OCI-LY7 (cell line): ENCODE data around the gene SV2C. TPM values are rescaled to one million over a fixed set of nuclear protein-coding genes. Genes with fewer than 3 reads are reported as not detected.

ENCODE experiments used
- BruUV-seq: library from RNA; stranded (reverse); fragments of 400-500 nt; replicated peaks from 2 replicates; lab custom pipeline; 2021; lab: Mats Ljungman, UMichigan
- CTCF ChIA-PET: fragments of 300-600 bp; sonication (Branson Sonifier 250); formaldehyde crosslinking; loops from one replicate; lab custom pipeline; 2022; ENCODE audit warnings: antibody characterized with exemption; ENCODE audit not compliant: unreplicated experiment; lab: Charles Lee
- POLR2A ChIA-PET: fragments of 300-600 bp; sonication (Branson Sonifier 250); formaldehyde crosslinking; loops from one replicate; lab custom pipeline; 2022; ENCODE audit warnings: antibody characterized with exemption; lab: Charles Lee
- DNase-seq: peaks from one replicate; pipeline ENCODE4 v3.0.0-alpha.2; 2015; ENCODE audit warnings: low spot score
- H2AFZ ChIP-seq: fragments of 200-600 bp; sonication (generic), shearing (Covaris generic); 2 replicates; pipeline ENCODE4 v1.6.1; 2014; ENCODE audit warnings: mild to moderate bottlenecking, antibody characterized with exemption, low read length, moderate library complexity
- H3K27ac ChIP-seq: fragments of 200-600 bp; sonication (generic); 2 replicates; pipeline ENCODE4 v1.5.1; 2014; ENCODE audit warnings: mixed run types, low read depth, mild to moderate bottlenecking, moderate library complexity, low read length, inconsistent platforms; ENCODE audit not compliant: poor library complexity, severe bottlenecking
- H3K36me3 ChIP-seq: fragments of 200-600 bp; sonication (generic); 2 replicates; pipeline ENCODE4 v1.6.1; 2014; ENCODE audit warnings: mild to moderate bottlenecking, antibody characterized with exemption, low read length, moderate library complexity, mixed read lengths; ENCODE audit not compliant: insufficient read depth
- H3K4me1 ChIP-seq: fragments of 200-600 bp; sonication (generic); 2 replicates; pipeline ENCODE4 v1.5.1; 2014; ENCODE audit warnings: mild to moderate bottlenecking, low read length; ENCODE audit not compliant: insufficient read depth, poor library complexity, severe bottlenecking
- H3K4me2 ChIP-seq: fragments of 200-600 bp; sonication (generic); 2 replicates; pipeline ENCODE4 v1.6.1; 2014; ENCODE audit warnings: mild to moderate bottlenecking, low read length
- H3K4me3 ChIP-seq: fragments of 200-600 bp; sonication (generic); 2 replicates; pipeline ENCODE4 v1.5.1; 2014; ENCODE audit warnings: mild to moderate bottlenecking, low read depth, low read length; ENCODE audit not compliant: poor library complexity, severe bottlenecking
- H3K79me2 ChIP-seq: fragments of 200-600 bp; sonication (generic); 2 replicates; pipeline ENCODE4 v1.6.1; 2016; ENCODE audit warnings: low read depth, mild to moderate bottlenecking, low read length, moderate library complexity, mixed read lengths; ENCODE audit not compliant: insufficient read depth
- H3K9me2 ChIP-seq: fragments of 200-600 bp; sonication (generic); 2 replicates; pipeline ENCODE4 v1.6.1; 2016; ENCODE audit warnings: mild to moderate bottlenecking, low read length, mixed read lengths; ENCODE audit not compliant: insufficient read depth
- H3K9me3 ChIP-seq: fragments of 200-600 bp; sonication (generic); 2 replicates; pipeline ENCODE4 v1.6.1; 2014; ENCODE audit warnings: mild to moderate bottlenecking, mixed run types, low read length, mixed read lengths
- H4K20me1 ChIP-seq: fragments of 200-600 bp; sonication (generic); 2 replicates; pipeline ENCODE4 v1.6.1; 2014; ENCODE audit warnings: mild to moderate bottlenecking, antibody characterized with exemption, low read length, moderate library complexity, mixed read lengths; ENCODE audit not compliant: insufficient read depth
- EZH2phosphoT487 ChIP-seq: fragments of 200-600 bp; sonication (generic); IDR thresholded peaks from 2 replicates; pipeline ENCODE4 v1.6.1; 2018; ENCODE audit warnings: low read depth, borderline replicate concordance, mild to moderate bottlenecking, mixed run types, antibody characterized with exemption, low read length, moderate library complexity, mixed read lengths
- intact Hi-C: fragments of 100-400 bp; cut with micrococcal nuclease; formaldehyde crosslinking; loops from one replicate; pipeline ENCODE4 v1.10.0; 2022; ENCODE audit not compliant: unreplicated experiment
- total RNA-seq, 2 experiments: library from RNA; depleted of rRNA in 1 of 2; stranded (reverse); fragments of >200 nt in 1 of 2; shearing (Covaris generic) in 1 of 2; gene quantifications; 2 replicates each; pipeline ENCODE4 v1.2.3, GENCODE V29; 2014 to 2022
- TF ChIP-seq, protein P1 (sequence below): fragments of 200-600 bp; sonication (generic); conservative IDR thresholded peaks from 2 replicates; pipeline ENCODE4 v1.5.1; 2014; ENCODE audit warnings: mild to moderate bottlenecking, antibody characterized with exemption, low read length, moderate library complexity, mixed read lengths

SV2C gene
- total RNA-seq, 2 experiments from 2014 or later: not detected

DNA sequence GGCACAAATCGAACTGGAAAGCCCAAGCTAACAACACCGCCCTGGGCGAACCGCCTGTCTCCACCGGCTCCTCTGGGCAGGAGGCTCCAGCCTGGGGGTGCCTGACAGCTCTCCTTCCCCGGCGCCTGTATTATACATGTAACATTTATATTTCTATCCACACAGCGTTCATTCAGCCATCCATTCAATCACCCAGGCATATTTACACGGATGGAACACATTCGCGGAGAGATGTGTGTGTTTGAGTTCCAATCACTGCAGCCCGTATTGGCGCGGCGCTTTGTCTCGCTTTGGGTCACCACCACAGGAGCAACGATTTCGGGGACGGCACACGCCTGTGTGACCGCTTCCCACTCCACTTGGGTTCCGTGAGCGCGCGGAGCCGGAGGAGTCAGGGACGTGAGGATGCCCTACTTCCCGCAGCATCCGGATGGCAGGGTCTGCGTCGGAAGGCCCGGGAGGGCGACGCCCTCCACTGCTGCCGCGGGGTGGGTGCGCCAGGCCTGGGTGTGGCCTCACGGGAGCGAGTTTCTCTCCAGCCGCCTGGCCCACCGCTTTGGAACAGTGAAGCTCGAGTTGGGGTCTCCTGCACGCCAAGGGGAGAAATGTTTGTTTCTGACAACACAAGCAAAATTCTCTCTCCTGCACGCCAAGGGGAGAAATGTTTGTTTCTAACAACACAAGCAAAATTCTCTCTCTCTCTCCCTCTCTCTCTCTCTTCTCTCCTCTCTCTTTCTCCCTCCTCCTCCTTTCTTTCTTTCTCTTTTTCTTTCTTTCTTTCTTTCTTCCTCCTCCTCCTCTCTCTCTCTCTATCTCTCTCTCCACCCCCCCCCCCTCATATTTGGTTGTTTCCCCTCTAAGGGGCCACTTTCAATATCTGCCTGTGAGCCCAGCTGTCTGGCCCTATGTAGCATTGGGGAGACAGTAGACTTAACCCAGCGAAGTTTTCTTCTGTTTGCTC is 1.1 kb upstream of the SV2C start:
- ChIA-PET POLR2A (no interaction called here), CTCF (no interaction called here)
- Histone ChIP-seq H3K9me2 (no peaks in the 10 kb centered on the region), H3K9me3 (no peaks in the 10 kb centered on the region), H2AFZ (no peak overlapping the region), H3K4me3 (no peak overlapping the region), H3K79me2 (no peaks in the 10 kb centered on the region), H3K4me2 (no peak overlapping the region), H3K36me3 (no peaks in the 10 kb centered on the region), H4K20me1 (no peaks in the 10 kb centered on the region), H3K4me1 (no peaks in the 10 kb centered on the region), H3K27ac (no peak overlapping the region)
- intact Hi-C loops: no loop called here
- no TSS peak for BruUV-seq
- TF ChIP-seq, protein P1, sequence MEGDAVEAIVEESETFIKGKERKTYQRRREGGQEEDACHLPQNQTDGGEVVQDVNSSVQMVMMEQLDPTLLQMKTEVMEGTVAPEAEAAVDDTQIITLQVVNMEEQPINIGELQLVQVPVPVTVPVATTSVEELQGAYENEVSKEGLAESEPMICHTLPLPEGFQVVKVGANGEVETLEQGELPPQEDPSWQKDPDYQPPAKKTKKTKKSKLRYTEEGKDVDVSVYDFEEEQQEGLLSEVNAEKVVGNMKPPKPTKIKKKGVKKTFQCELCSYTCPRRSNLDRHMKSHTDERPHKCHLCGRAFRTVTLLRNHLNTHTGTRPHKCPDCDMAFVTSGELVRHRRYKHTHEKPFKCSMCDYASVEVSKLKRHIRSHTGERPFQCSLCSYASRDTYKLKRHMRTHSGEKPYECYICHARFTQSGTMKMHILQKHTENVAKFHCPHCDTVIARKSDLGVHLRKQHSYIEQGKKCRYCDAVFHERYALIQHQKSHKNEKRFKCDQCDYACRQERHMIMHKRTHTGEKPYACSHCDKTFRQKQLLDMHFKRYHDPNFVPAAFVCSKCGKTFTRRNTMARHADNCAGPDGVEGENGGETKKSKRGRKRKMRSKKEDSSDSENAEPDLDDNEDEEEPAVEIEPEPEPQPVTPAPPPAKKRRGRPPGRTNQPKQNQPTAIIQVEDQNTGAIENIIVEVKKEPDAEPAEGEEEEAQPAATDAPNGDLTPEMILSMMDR: no peak
- DNase-seq: no peak

DNA sequence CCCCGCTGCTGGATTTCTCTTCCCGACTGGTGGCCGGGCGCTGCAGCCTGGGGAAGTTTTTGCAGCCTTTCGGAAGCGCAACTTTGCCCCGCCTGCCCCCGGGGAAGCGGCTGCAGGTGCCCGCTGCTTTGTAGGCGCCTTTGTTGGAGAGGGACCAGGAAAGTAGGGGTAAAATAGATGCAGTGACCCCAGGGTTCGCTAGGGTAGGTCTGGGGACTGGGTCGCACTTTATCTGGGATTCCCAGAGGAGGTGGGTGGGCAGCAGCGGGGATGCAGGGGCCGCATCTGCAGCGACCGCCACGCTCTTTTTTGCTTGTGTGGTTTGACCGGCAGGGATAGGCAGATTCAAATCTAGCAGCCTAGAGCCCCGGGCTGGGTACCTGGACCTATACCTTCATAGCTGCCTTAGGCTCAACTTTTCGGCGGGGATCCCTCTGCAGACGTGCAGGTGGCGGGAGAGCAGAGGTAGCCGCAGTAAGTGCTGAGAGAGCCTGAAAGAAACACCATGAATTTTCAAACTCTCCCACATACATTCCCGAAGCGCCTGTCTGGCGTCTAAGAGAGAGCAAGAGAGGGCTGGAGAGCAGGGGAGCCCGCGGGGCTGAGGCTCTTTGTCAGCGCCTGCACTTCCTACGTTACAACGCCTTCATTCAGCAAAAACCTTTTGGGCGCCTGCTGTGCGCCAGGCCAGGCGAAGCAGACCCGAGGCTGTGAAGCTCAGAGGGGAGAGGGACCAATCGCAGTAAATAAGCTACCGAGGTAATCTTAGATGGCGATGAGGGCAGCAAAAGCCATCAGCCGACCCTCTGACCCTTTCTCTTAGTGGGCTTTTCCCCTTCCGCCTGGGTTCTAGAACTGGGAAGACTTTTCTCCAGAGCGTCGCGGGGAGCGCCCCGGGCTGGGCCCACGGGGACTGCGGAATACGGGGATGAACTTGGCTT is 642 bp downstream of the SV2C start:
- no peaks in the 10 kb centered on the region for H3K36me3 ChIP-seq

More for the DNA sequence above, 642 bp downstream of the SV2C start:
- DNase-seq: no peak
- H2AFZ ChIP-seq: no peak overlapping the region
- CTCF ChIA-PET: no interaction called here
- TF ChIP-seq EZH2phosphoT487: no peak
- TF ChIP-seq, protein P1: no peak
- POLR2A ChIA-PET: no interaction called here
- no peak overlapping the region for H3K4me2 ChIP-seq
- no peak overlapping the region for H3K27ac ChIP-seq
- H4K20me1 ChIP-seq: no peaks in the 10 kb centered on the region
- no peaks in the 10 kb centered on the region for H3K9me2 ChIP-seq
- BruUV-seq: no TSS peak
- intact Hi-C loops: no loop called here
- no peaks in the 10 kb centered on the region for H3K79me2 ChIP-seq
- H3K9me3 ChIP-seq: no peaks in the 10 kb centered on the region
- no peak overlapping the region for H3K4me3 ChIP-seq
- H3K4me1 ChIP-seq: no peaks in the 10 kb centered on the region
